IMR-90 (cell line): Measurements from ENCODE around the gene DUOX2. TPM values are rescaled to one million over a fixed set of nuclear protein-coding genes. Genes with fewer than 3 reads are reported as not detected.

Experiments
- ATAC-seq: fragments of 200-7000 bp; cut with Tn5 transposase; 2 replicates; pipeline ENCODE4 v1.9.1; 2020; ENCODE audit warnings: low read depth, mild to moderate bottlenecking, moderate library complexity
- BruUV-seq: library from RNA; stranded (reverse); fragments of 400-500 nt; replicated peaks from 2 replicates; lab custom pipeline; 2021; lab: Mats Ljungman, UMichigan
- CTCF ChIA-PET: fragments of 300-600 bp; formaldehyde crosslinking; extraction: SDS; loops from one replicate; lab custom pipeline; 2021; ENCODE audit warnings: antibody characterized with exemption; lab: Yijun Ruan, JAX
- POLR2A ChIA-PET: fragments of 300-600 bp; sonication (Branson Sonifier 250); formaldehyde crosslinking; loops from one replicate; lab custom pipeline; 2022; ENCODE audit warnings: antibody characterized with exemption; ENCODE audit not compliant: unreplicated experiment; lab: Charles Lee
- DNase-seq: peaks from one replicate; pipeline ENCODE4 v3.0.0; 2013
- H2AFZ ChIP-seq: replicated peaks from 2 replicates; pipeline ENCODE3; 2013; ENCODE audit warnings: low read length, mild to moderate bottlenecking; ENCODE audit not compliant: poor library complexity
- H2AK5ac ChIP-seq: 2 replicates; pipeline ENCODE4 v1.6.1; 2013; ENCODE audit warnings: low read depth, low read length, inconsistent platforms
- H2AK9ac ChIP-seq: replicated peaks from 2 replicates; pipeline ENCODE3; 2013; ENCODE audit warnings: mild to moderate bottlenecking, low read depth, low read length, moderate library complexity; ENCODE audit not compliant: poor library complexity
- H2BK120ac ChIP-seq: 2 replicates; pipeline ENCODE4 v1.6.1; 2013; ENCODE audit warnings: low read depth, low read length, inconsistent platforms
- H2BK15ac ChIP-seq: 3 replicates; pipeline ENCODE4 v1.6.1; 2013; ENCODE audit warnings: low read depth, low read length, inconsistent platforms
- H2BK20ac ChIP-seq: 2 replicates; pipeline ENCODE4 v1.6.1; 2013; ENCODE audit warnings: low read depth, mild to moderate bottlenecking, inconsistent platforms, low read length, moderate library complexity
- H2BK5ac ChIP-seq: 2 replicates; pipeline ENCODE4 v1.6.1; 2013; ENCODE audit warnings: mild to moderate bottlenecking, low read depth, low read length, inconsistent platforms; ENCODE audit not compliant: poor library complexity, severe bottlenecking
- H3K14ac ChIP-seq: replicated peaks from 2 replicates; pipeline ENCODE4 v1.6.1; 2013; ENCODE audit warnings: low read depth, low read length, inconsistent platforms
- H3K18ac ChIP-seq: 2 replicates; pipeline ENCODE4 v1.6.1; 2013; ENCODE audit warnings: low read depth, low read length, control low read depth
- H3K23ac ChIP-seq: 2 replicates; pipeline ENCODE4 v1.6.1; 2013; ENCODE audit warnings: low read depth, low read length, inconsistent platforms
- H3K27ac ChIP-seq: 2 replicates; pipeline ENCODE4 v1.5.1; 2013; ENCODE audit warnings: mild to moderate bottlenecking, control low read depth, low read length; ENCODE audit not compliant: insufficient read depth
- H3K27me3 ChIP-seq: 2 replicates; pipeline ENCODE4 v1.6.1; 2013; ENCODE audit warnings: low read length; ENCODE audit not compliant: control insufficient read depth, insufficient read depth
- H3K36me3 ChIP-seq: 2 replicates; pipeline ENCODE4 v1.6.1; 2013; ENCODE audit warnings: low read length, mixed read lengths; ENCODE audit not compliant: control insufficient read depth, insufficient read depth
- H3K4ac ChIP-seq: 2 replicates; pipeline ENCODE4 v1.6.1; 2013; ENCODE audit warnings: low read depth, low read length, inconsistent platforms
- H3K4me1 ChIP-seq: 2 replicates; pipeline ENCODE4 v1.6.1; 2013; ENCODE audit warnings: low read length, mixed read lengths; ENCODE audit not compliant: control insufficient read depth, insufficient read depth
- H3K4me2 ChIP-seq: 2 replicates; pipeline ENCODE4 v1.6.1; 2013; ENCODE audit warnings: low read depth, mild to moderate bottlenecking, control low read depth, low read length, moderate library complexity
- H3K4me3 ChIP-seq: 2 replicates; pipeline ENCODE4 v1.5.1; 2013; ENCODE audit warnings: low read depth, mild to moderate bottlenecking, control low read depth, low read length, moderate library complexity; ENCODE audit not compliant: insufficient read depth
- H3K56ac ChIP-seq: 2 replicates; pipeline ENCODE4 v1.6.1; 2013; ENCODE audit warnings: low read length, inconsistent platforms; ENCODE audit not compliant: insufficient read depth; ENCODE audit errors: extremely low read depth
- H3K79me1 ChIP-seq, 2 experiments: 2 replicates each; pipeline ENCODE4 v1.6.1; 2013; ENCODE audit warnings: low read length in 2 of 2, inconsistent platforms in 1 of 2, low read depth in 1 of 2
- H3K9ac ChIP-seq: 2 replicates; pipeline ENCODE4 v1.6.1; 2013; ENCODE audit warnings: low read depth, low read length, control low read depth
- H3K9me1 ChIP-seq: 2 replicates; pipeline ENCODE4 v1.6.1; 2013; ENCODE audit warnings: low read length, inconsistent platforms; ENCODE audit not compliant: insufficient read depth
- H3K9me3 ChIP-seq: 2 replicates; pipeline ENCODE4 v1.6.1; 2013; ENCODE audit warnings: low read length; ENCODE audit not compliant: control insufficient read depth, insufficient read depth
- H4K20me1 ChIP-seq: 2 replicates; pipeline ENCODE4 v1.6.1; 2013; ENCODE audit warnings: low read length, inconsistent platforms; ENCODE audit not compliant: insufficient read depth
- H4K5ac ChIP-seq: 2 replicates; pipeline ENCODE4 v1.6.1; 2013; ENCODE audit warnings: mild to moderate bottlenecking, low read depth, low read length, control low read depth
- H4K8ac ChIP-seq, 2 experiments: 2 replicates each; pipeline ENCODE4 v1.6.1; 2013; ENCODE audit warnings: low read depth in 2 of 2, low read length in 2 of 2, control low read depth in 1 of 2, inconsistent platforms in 1 of 2
- H4K91ac ChIP-seq: 2 replicates; pipeline ENCODE4 v1.6.1; 2013; ENCODE audit warnings: low read depth, low read length, inconsistent platforms; ENCODE audit not compliant: insufficient read depth
- BHLHE40 ChIP-seq: fragments of 150-350 bp; IDR thresholded peaks from 2 replicates; pipeline ENCODE4 v1.6.1; 2016; ENCODE audit warnings: mild to moderate bottlenecking, low read depth, low read length
- CEBPB ChIP-seq: IDR thresholded peaks from 2 replicates; pipeline ENCODE4 v1.6.1; 2012; ENCODE audit warnings: low read depth, low read length, improper control_type of control experiment
- CHD1 ChIP-seq: IDR thresholded peaks from 2 replicates; pipeline ENCODE4 v1.6.1; 2012; ENCODE audit warnings: low read depth, low read length, improper control_type of control experiment
- FOS ChIP-seq: fragments of 150-350 bp; IDR thresholded peaks from 2 replicates; pipeline ENCODE4 v1.6.1; 2016; ENCODE audit warnings: low read depth, low read length
- MAFK ChIP-seq: IDR thresholded peaks from 2 replicates; pipeline ENCODE4 v1.6.1; 2012; ENCODE audit warnings: low read depth, low read length, improper control_type of control experiment
- MXI1 ChIP-seq: IDR thresholded peaks from 2 replicates; pipeline ENCODE4 v1.6.1; 2012; ENCODE audit warnings: low read depth, mild to moderate bottlenecking, low read length, moderate library complexity, borderline replicate concordance
- POLR2A ChIP-seq: IDR thresholded peaks from 2 replicates; pipeline ENCODE4 v1.6.1; 2012; ENCODE audit warnings: mild to moderate bottlenecking, low read depth, low read length
- RCOR1 ChIP-seq: IDR thresholded peaks from 2 replicates; pipeline ENCODE4 v1.6.1; 2012; ENCODE audit warnings: mild to moderate bottlenecking, low read length, improper control_type of control experiment; ENCODE audit not compliant: insufficient replicate concordance
- SMC3 ChIP-seq: fragments of 150-350 bp; IDR thresholded peaks from 2 replicates; pipeline ENCODE4 v1.6.1; 2016; ENCODE audit warnings: low read depth, mild to moderate bottlenecking, antibody characterized with exemption, low read length, moderate library complexity
- WGBS, 2 experiments: methylation state at CpG; one replicate each; pipeline versions ENCODE4 v1.1.5 to v1.1.7; 2013; ENCODE audit warnings: missing lambda C conversion rate in 2 of 2; ENCODE audit not compliant: insufficient read length in 1 of 2; ENCODE audit errors: extremely low coverage in 2 of 2; 5-methylcytosine and 5-hydroxymethylcytosine counted together
- dilution Hi-C: fragments of 300-500 bp; cut with HindIII; formaldehyde crosslinking; loops from one replicate; pipeline ENCODE4 v1.14.3; 2018; ENCODE audit warnings: low sequenced_read_pairs; ENCODE audit not compliant: unreplicated experiment
- in situ Hi-C: fragments of 300-500 bp; cut with MboI; formaldehyde crosslinking; loops from 3 replicates; pipeline ENCODE4 v1.14.3; 2019; ENCODE audit warnings: low sequenced_read_pairs, inconsistent platforms, mixed read lengths
- intact Hi-C: fragments of 100-400 bp; cut with micrococcal nuclease; formaldehyde crosslinking; loops from 2 replicates; pipeline ENCODE4 v1.10.0; 2022
- polyA plus RNA-seq, 3 experiments: library from polyadenylated mRNA; depleted of rRNA; stranded (reverse); fragments of >200 nt; gene quantifications; 2 replicates each; pipeline ENCODE4 v1.2.3, GENCODE V29; 2012; ENCODE audit warnings: low replicate concordance in 1 of 3
- total RNA-seq: library from RNA; depleted of rRNA; stranded (reverse); fragments of >200 nt; gene quantifications from 2 replicates; pipeline ENCODE4 v1.2.3, GENCODE V29; 2012

DUOX2 gene
- total and polyA plus RNA-seq, 2 of the 4 experiments (the other 2 are of a cell fraction): not detected

DNA sequence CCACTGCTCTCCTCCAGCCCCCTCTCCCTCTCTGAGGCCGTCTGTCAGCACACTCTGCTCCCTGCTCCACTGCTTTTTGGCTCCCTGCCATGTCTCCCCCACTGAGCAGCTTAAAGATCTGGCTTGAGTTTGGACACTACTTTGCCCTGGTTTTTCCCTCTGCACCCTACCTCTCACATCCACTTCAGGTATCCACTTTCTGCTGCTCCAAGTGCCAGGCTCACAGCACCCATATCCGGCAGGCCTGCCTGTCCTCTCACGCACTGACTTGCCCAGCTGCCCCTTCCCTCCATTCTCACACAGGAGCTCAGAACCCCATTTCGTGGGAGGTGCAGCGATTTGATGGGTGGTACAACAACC is 19.6 kb upstream of the DUOX2 start:
- no peak overlapping the region for H3K9ac ChIP-seq
- H2AK9ac ChIP-seq: no peak overlapping the region
- no peaks in the 10 kb centered on the region for H3K79me1 ChIP-seq
- WGBS, 2 experiments: 0% methylated on average over 1 of the region's 5 CpGs; no CpG with 5 or more reads in 1 of the 2 experiments
- dilution Hi-C loops (no loop called here), intact Hi-C loops (no loop called here), in situ Hi-C loops (no loop called here)
- H3K36me3 ChIP-seq: no peaks in the 10 kb centered on the region
- no peak overlapping the region for H4K8ac ChIP-seq
- no peak overlapping the region for H3K4ac ChIP-seq
- H3K27ac ChIP-seq: no peak overlapping the region
- no peak overlapping the region for H3K18ac ChIP-seq
- no peak overlapping the region for H4K5ac ChIP-seq
- H2BK20ac ChIP-seq: no peak overlapping the region
- ATAC-seq (no peak), DNase-seq (no peak)
- H3K9me1 ChIP-seq: no peaks in the 10 kb centered on the region
- H3K4me2 ChIP-seq: no peak overlapping the region
- no TSS peak for BruUV-seq
- no peak overlapping the region for H3K23ac ChIP-seq
- no peak overlapping the region for H4K91ac ChIP-seq
- no peak overlapping the region for H2AFZ ChIP-seq
- H2BK5ac ChIP-seq: no peak overlapping the region
- ChIA-PET POLR2A (no interaction called here), CTCF (interaction anchor here (1.9 kb wide), 1 partner anchor 15 kb away, joined by 11 read pairs; no protein-coding TSS in a partner anchor)
- TF ChIP-seq RCOR1 (no peak), MAFK (no peak), CHD1 (no peak), POLR2A (no peak), SMC3 (no peak), CEBPB (no peak), FOS (no peak), BHLHE40 (no peak), MXI1 (no peak)
- H3K14ac ChIP-seq: no peak overlapping the region
- peaks cover 3% of the 10 kb centered on the region; the same call in 1 of the 2 replicates for H3K9me3 ChIP-seq
- H2BK15ac ChIP-seq: no peak overlapping the region
- no peak overlapping the region for H3K4me3 ChIP-seq
- H2BK120ac ChIP-seq: no peak overlapping the region
- H3K4me1 ChIP-seq: no peaks in the 10 kb centered on the region; the same call in 1 of the 2 replicates
- H2AK5ac ChIP-seq: no peak overlapping the region
- no peak overlapping the region for H3K56ac ChIP-seq
- no peaks in the 10 kb centered on the region for H4K20me1 ChIP-seq
- peaks cover 85% of the 10 kb centered on the region for H3K27me3 ChIP-seq
